ENCODE data around the gene SNRPD2.

Gene SNRPD2

GRCh38 chr19:45659096-45659729 lies 32.5 kb downstream of the SNRPD2 start:
- no peak for DNase-seq (ENCODE audit: low read depth in 1 of 2, low spot score in 1 of 2)

- no peak for DNase-seq (ENCODE audit: low read depth in 1 of 2, low spot score in 1 of 2)
These were observed 34.1 kb downstream of the SNRPD2 start for GRCh38 chr19:45657520-45658167.

GRCh38 chr19:45655073-45655472 lies 36.7 kb downstream of the SNRPD2 start:
- DNase-seq (ENCODE audit: low read depth in 1 of 2, low spot score in 1 of 2): no peak

GRCh38 chr19:45653634-45654033 lies 38.1 kb downstream of the SNRPD2 start:
- DNase-seq (ENCODE audit: low read depth in 1 of 2, low spot score in 1 of 2): no peak

- no peak for DNase-seq (ENCODE audit: low read depth in 1 of 2, low spot score in 1 of 2)
These were observed 41.0 kb downstream of the SNRPD2 start for GRCh38 chr19:45650722-45651121.

GRCh38 chr19:45646345-45646698 lies 45.4 kb downstream of the SNRPD2 start:
- DNase-seq (ENCODE audit: low read depth in 1 of 2, low spot score in 1 of 2): no peak

- peak; percentile 31 to 62 for DNase-seq (ENCODE audit: low read depth in 1 of 2, low spot score in 1 of 2)
These were observed 46.0 kb downstream of the SNRPD2 start for GRCh38 chr19:45645631-45646344.

GRCh38 chr19:45645068-45645630 lies 46.6 kb downstream of the SNRPD2 start:
- DNase-seq (ENCODE audit: low read depth in 1 of 2, low spot score in 1 of 2): no peak

- no peak for DNase-seq (ENCODE audit: low read depth in 1 of 2, low spot score in 1 of 2)
These were observed 47.6 kb downstream of the SNRPD2 start for GRCh38 chr19:45643927-45644771.

- peak; percentile 86 to 87 for DNase-seq (ENCODE audit: low read depth in 1 of 2, low spot score in 1 of 2)
These were observed 48.5 kb downstream of the SNRPD2 start for GRCh38 chr19:45643024-45643926.

- DNase-seq (ENCODE audit: low read depth in 1 of 2, low spot score in 1 of 2): peak; percentile 31 to 50
These were observed 50.3 kb downstream of the SNRPD2 start for GRCh38 chr19:45641274-45642105.

- DNase-seq (ENCODE audit: low read depth in 1 of 2, low spot score in 1 of 2): no peak
These were observed 50.9 kb downstream of the SNRPD2 start for GRCh38 chr19:45640849-45641273.

- peak; percentile 26 to 37 for DNase-seq (ENCODE audit: low read depth in 1 of 2, low spot score in 1 of 2)
These were observed 52.6 kb downstream of the SNRPD2 start, which contains the start of gene EML2 for GRCh38 chr19:45638930-45639729. TSS of gene EML2 (minus strand) at chr19:45639397. CDS start at chr19:45639376, 21 bp downstream.

GRCh38 chr19:45637890-45638667 lies 53.7 kb downstream of the SNRPD2 start:
- DNase-seq (ENCODE audit: low read depth in 1 of 2, low spot score in 1 of 2): no peak

Measured in activated T-helper 1 cell treated with anti-CD3 and anti-CD28 coated beads, Interleukin-2, amount 50 U/mL, for 16 hours (primary cell).